ENCODE data around the gene SKIC8.
A peak's percentile ranks its signal among the peaks of the same experiment; 100 is the strongest.

SKIC8 gene

DNA sequence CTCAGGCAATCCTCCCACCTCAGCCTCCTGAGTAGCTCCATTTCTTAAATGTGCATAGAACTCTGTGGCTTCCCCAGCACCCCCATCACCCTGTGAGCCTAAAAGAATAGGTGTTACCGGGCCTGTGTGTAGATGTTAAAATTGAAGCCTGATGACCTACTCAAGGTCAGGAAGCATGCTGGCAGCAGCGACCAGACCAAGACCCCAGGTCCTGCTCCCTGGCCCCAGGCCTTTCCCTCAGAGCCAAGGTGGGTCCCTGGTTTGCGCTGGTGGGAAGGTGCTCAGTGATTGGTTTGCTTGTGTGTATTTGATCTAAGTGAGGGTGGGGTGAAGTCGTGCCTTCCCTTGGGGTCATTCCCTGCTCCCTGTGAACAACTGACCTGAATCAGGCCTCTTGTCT is 22.4 kb upstream of the SKIC8 start:
- DNase-seq (ENCODE audit: low read depth), result no peak

DNA sequence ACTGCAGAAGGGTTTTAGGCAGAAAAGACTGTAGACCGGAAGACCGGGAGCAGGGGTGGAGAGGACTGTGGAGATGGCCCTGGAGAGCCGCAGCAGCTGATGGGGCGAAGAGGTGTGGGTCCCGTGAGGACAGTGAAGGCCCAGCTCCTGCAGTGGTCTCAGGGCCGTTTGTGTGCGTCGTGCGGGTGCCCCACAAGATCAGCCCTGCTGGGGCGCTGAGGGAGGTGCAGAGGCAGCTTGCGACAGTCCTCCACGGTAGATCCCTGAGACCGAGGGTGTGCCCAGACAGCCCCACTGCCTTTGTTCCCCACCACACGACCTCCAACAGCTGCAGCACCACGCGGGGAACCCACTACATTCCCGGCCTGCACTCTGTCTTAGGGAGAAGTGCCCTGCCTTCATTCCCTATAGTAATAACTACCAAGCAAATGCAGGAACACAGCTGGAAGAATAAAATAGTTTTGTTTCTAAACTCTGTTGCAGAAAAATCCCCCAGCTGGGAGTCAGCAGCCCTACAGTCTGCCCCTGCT is 21.7 kb upstream of the SKIC8 start:
- no peak for DNase-seq (ENCODE audit: low read depth)

DNA sequence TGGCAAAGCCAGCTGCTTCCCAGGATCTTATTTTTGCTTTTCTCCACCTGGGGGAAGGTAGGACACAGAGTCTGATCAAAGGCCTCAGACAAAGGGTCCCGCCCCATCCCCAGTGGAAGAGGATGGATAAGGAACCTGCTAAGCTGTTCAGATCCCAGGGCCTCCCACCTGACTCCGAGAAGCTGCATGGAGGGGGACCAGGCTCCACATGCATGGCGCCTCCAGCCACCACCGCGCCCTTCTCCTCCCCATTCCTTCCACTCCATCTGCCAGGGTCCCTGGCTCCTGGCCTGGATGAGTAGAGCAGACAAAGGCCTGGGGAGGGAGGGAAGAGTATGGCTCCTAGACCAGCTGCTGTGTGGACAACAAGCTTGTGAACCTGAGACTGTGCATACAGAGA is 20.8 kb upstream of the SKIC8 start:
- DNase-seq (ENCODE audit: low read depth), result no peak

DNA sequence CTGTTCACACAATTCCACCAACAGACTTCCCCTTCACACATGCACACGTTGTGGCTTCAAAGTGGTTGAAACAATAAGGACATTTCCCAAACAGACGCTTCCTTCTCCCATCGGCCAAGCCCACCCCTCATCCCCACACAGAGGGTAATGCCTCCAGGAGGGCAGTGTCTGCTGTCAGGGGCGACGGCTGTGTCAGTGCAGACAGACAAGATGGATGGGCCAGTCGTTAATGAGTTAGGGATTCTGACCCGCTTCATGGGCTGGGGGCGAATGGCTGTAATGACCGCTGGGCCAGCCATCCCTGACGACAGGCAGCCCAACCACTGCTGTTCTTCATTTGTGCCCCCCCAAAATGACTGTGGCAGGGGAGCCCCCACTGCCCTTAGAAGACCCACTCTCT is 20.2 kb upstream of the SKIC8 start:
- no peak for DNase-seq (ENCODE audit: low read depth)

DNA sequence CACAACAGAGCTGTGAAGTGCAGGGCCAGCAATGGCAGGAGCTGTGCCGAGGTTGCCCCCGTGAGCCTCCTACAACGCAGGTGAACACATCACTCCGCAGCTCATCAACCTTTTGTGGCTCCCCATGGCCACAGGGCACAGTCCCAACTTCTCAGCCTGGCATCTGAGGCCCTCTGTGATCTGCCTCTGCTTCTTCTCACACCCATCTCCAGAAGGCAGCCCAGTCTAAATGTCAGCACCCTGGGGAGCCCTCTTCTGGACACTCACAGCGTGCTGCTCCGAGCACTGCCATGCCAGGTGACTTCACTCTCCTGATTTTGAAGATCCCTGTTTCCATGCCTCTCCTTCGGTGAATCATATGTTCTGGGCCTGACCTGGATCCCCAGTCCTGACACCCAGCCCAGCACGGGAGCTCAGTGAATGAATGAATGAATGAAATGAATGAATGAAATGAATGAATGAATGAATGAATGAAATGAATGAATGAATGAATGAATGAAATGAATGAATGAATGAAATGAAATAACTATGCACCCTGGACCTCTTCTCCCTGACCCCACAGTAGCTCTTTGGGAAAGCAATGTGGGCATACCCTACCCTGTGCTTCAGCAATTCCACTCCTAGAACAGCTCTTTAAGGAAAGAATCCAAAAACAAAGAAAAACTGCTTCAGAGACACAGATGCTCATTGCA is 17.9 kb upstream of the SKIC8 start:
- DNase-seq (ENCODE audit: low read depth), result no peak

DNA sequence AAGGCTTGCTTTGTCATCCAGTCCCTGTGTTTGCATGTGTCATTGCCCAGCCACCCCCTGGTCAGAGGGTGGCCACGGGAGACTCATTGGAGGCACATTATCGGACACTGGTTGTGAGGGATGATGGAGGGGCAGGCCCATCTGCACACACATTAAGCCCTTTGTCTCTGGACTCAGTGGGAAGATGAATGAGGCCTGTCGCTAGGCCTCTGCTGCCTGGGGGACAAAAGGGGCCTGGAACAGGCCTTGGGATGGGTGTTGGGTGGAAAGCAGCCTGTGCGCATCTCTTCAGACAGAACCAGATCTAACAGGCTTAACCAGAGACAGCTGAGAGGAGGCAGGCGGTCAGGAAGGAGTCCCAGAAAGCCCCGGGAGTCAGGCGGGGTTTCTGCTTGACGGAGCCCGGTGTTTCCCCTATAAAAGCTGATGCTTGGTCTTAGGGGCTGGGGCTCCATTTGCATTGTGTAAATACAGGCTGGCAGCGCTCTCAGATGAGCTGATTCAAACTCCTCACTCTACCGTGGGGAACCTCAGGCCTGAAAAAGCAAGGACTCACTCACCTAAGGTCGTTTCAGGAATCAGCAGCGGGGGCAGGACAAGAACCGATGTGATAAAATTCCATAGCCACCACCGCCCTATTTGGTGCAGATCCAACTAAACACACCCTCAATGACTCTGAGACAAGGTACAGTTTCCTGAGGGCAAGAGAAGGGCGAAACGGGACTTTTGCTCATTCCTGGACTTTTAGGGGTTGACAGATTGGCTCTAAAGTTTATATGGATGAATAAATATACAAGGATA is 17.1 kb upstream of the SKIC8 start:
- DNase-seq (ENCODE audit: low read depth), result no peak

DNA sequence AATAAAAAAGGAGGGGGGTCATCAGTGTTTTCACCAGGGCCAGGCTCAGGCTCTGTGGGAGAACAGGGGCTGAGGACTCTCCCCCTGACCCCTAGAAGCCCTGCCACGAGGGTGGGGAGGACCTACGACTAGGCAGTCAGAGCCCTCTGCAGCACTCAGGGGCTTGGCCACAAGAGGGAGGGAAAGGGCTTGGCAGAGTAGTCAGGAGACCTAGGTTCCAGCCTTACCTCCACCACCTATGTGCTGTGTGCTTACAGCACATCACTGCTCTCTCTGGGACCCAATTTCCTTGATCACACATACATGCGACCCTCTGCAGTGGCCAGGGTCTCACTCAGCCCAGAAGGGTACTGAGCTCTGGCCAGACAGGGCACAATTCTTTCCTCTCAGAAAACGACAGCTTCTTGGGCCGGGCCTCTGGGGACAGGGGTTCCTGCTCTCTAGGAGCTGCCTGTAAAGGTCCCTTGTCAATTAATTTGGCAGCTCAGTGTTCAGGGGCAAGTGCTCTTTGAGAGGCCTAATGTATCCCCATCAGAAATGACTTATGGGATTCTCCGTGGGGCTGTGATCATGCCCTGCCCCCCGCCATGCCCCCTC is 16.4 kb upstream of the SKIC8 start:
- no peak for DNase-seq (ENCODE audit: low read depth)

DNA sequence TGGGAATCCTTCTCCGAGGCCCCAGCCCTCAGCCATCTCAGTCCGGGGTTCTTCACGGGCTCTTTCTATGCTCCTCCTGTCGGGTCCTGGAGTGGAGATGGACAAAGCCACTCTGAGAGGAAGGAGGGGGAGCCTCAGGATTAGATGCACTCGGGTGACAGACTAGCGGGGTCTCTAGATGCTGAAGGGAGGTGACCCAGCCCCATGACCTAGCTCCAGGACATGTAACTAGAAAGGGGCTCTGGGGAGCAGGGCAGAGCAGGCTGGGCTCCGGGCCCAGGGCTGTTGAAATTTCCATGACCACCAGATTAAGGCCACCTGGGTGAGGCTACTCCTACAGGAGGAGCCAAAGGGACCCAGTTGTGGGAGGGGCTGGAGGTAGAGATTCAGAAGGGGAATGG is 14.8 kb upstream of the SKIC8 start:
- DNase-seq (ENCODE audit: low read depth), result no peak

DNA sequence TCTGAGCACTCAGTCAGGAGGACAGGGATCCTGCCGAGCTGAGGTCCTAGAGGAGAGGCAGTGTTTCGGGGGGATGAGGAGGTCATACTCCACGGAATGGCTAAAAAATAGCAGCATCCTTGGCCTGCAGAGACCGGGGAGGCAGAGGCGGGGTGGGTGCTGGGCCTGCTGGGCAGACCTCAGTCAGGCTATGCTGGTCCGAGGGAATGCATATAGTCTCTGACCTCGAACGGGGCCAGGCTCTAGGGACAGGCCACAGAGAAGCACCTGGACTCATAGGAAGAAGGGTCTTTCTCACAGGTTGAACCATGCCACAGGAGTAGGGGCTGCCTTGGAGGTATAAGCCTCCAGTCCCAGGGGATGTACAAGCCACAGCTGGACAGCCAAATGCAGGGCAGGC is 14.0 kb upstream of the SKIC8 start:
- DNase-seq (ENCODE audit: low read depth), result no peak

DNA sequence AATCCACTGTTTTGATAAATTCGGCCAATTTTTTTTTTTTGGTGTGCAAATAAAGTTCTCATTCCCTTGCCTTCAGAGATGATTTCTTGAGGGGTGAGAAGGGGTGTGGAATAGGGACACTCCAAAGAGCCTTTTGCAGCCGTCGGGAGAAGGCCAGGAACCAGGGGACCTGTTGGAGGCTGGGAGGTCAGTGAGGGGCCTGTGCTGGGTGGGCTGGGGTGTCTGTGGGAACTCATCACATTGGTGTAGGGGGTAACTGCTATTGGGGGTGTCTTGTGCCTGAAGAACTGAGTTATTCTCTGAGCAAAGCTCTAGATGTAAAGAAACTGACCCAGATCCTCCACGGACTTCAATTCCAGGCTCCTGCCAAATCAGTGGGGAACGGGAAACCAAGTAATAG is 13.5 kb upstream of the SKIC8 start:
- DNase-seq (ENCODE audit: low read depth), result no peak

DNA sequence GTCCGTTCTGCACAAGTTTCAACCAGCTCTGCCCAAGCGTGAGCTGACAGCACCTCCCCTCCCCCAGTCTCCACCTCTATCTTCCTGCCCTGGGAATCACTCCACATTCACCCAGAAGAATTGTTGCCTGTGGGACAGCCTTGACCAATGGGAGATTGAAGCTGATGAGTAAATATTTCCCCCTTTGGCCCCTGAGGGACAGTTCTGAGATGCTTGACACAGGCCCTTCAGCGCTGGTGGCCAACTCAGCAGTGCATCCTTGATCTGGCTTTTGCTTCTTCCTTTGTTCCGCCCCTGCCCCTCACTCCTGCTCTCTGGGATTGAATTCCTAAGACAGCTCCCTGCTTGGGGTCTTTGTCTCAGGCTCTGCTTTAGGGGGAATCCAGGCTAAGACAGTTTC is 13.1 kb upstream of the SKIC8 start:
- DNase-seq (ENCODE audit: low read depth), result no peak

DNA sequence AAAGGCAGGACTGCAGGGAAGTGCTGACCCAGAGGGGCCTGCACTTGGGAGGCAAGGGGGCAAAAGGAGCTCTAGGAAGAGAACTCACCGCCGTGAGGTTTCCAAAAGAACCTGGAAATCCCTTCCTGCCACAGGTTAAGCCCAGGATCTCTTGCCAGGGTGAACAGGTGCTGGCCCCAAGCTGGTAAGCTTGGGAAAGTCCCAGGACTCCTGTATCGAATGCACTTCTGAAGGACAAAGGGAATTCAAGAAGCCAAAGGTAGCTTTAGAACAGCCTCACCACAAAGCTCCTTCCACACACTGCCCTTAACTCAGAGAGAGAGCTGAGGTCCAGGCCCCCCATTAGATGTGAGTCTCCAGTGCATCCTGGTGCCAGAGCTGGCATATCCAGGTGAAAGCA is 11.9 kb upstream of the SKIC8 start:
- no peak for DNase-seq (ENCODE audit: low read depth)

DNA sequence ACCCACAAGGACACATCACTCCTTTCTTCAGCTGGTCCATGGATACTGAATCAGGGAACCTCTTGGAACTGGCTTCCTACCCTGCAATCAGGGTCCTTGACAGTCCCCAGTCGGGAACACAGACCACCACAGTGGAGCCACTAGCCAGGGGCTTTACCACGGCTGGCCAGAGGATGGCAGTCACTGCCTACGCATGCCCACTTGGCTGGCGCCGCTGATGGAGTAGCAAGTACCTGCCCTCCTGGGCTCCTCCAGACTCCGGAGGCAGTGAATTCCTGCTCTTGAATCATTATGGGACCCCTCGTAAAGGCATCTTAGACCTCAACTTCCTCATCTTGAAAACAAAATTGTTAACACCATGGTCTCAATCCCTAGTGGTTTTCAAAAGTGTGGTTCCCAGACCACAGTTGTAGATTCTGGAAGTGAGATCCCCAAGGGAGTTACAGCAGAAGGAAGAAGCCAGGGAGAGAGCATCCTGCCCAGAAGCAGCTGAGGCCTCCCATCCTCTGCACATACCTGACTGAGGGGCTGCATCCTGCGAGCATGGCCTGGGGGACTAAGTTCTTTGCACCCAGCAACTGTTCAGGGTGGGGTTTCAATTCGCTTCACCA is 9.1 kb upstream of the SKIC8 start:
- DNase-seq (ENCODE audit: low read depth), result peak; percentile 33

DNA sequence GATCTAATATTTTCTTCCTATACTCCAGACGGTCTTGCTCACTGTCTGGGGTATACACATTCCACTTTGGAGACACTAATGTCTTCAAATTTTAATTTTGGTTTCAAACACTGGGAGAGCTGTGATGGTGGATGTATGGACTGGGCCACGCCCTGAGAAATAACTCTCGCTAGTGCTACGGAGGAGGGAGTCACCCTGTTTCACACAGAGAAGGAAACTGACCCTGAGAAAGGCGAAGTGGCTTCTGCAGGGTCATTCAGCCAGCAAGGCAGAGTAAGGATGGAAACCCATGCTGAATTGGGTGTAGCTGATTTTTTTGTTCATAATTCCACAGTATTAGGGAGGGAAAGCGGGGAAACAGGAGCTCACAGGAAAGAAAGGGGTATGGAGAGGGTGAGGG is 8.6 kb upstream of the SKIC8 start:
- DNase-seq (ENCODE audit: low read depth), result no peak

DNA sequence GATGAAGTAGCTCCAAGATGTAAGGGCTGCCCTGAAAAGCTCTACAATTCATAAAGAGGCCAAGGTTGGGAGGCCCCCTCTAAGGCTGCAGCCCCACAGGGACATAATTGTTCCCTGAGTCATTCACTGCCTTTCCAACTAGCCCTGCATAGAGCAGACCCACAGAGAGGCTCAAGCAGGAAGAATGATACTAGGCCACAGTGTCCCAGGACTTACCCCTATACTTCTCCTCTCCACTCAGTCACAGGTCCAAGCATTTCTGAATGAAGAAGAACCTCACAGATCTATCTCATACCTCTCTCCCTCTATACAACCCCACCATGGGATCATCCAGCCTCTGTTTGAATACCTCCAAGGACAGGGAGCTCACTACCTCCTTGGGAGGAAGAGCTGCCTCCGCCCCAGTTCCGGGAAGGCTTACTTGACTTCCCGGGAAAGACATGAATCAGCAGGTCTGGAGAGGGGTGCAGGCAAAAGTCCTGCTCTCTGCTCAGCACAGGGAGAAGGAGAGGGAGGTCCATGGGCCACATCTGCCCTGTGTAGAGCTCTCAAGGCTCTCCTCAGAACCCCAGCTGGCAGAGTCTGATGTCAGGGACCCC is 6.9 kb upstream of the SKIC8 start:
- DNase-seq (ENCODE audit: low read depth), result no peak

DNA sequence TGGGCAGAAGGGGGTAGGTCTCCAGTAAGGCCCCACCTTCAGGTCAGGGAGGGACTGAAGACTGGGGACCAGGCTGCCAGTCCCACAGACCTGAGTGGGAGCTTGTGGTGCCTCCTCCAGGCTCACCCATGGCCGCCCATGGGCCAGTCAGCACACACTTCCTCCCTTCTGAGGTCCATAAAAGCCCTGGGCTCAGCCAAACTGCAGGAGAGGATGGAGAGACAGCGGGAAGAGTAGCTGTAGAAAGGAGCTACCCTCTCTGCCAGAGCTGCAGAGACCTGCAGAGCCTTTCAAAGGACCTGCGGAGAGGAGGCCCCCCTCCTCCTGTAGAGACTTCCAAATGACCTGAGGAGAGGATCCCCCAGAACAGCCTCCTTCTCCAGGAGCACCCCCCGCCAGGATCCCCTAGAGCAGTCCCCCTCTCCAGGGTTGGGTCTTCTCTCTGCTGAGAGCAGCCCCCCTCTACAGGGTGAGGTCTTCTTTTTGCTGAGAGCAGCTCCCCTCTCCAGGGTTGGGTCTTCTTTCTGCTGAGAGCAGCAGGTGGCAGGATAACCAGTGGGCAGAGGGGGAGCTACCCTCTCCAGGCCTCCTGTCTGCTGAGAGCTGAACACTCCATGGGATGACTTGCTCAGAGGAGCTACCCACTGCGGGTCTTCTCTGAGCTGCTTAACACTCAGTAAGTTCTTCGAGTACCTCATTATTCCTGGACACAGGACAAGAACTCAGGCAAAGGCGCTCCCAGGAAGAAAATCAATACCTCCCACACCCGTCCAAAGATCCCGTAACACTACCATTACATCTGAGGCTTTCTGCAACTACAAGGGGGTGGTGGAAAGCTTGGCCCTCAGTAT is 5.0 kb upstream of the SKIC8 start:
- no peak for DNase-seq (ENCODE audit: low read depth)

DNA sequence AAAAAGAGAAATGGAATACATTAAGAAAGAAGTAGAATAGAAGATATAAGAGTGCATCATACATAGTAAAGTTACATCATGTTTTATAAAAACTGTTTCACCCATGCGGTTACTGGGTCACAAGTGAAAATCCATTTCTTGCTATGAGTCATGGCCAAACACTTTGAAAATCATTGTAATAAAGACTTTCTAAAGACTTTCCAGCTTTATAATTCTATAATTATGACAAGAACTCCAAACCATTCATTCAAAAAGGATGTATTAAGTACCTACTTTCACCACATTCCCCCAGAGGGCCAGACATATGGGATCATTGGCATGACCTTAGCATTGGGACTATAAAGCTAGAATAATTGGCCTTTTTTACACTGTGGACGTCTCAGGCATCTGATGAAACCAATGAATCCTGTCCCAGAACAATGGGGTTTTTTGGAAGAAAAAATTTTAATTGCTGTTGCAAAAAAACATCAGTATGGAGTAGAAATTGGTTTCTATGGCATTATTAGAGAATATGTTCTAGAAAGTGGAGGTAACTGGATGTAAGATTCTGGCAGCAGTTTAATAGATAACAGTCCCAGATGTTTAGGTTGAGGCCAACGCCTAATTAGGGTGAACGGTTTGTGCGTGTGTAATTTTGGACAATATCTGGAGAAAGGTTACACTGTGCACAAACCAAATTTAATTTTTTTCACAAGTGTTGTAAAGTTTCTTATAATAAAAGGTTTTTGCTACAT is 3.3 kb upstream of the SKIC8 start:
- no peak for DNase-seq (ENCODE audit: low read depth)

DNA sequence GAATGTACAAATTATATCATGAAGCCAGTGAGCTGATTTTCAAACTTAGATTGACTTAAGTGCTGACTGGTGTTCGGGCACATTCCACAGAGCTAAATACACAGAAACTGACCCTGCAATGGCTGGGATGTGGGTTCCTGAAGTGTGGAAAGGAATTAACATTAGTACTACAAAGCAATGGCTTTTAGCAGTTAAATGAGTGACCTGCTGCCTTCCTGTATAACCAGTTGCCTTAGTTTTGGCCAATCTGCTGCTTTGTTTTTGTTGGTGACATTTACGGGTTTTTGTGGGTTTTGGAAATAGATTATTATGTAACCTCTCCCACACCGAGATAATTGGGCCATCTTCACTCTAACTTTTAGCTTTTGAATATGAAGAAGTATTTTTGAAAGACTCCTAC is 2.4 kb upstream of the SKIC8 start:
- DNase-seq (ENCODE audit: low read depth), result no peak

DNA sequence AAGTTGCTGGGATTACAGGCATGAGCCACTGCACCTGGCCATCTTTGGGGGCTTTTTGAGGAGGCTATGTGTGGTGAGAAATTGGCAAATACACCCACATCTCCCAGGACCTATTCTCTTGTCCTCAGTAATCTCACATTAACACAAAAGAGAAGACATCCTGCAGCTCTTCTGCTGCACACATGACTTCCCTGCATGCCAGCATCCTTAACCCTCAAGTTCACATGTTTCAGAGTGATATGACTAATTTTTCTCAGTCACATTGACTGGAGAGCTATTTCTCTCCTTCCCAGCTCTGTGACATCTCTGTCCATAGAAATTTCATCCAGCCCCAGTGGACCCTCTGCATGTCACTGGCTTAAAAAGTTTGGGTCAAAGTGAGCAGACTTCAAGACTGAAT is 1.9 kb upstream of the SKIC8 start:
- DNase-seq (ENCODE audit: low read depth), result no peak

DNA sequence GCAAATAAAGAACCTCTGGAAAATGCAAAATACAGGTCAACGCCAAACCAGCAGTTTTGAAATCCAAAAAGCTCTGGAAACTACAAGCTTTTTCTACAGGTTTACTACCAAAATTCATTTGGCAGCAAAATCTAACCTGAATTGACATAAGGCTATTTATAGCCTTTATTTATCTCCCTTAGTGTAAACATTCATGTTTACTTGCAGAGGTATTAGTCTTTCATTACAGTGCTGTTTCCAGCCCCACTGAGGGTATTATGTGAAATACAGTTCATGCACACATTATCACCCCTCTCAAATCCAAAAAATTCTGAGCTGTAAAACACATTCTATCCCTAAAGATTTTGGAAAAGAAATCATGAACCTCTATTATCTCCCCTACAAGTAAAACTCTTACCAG is 7.2 kb downstream of the SKIC8 start:
- no peak for DNase-seq (ENCODE audit: low read depth)

DNA sequence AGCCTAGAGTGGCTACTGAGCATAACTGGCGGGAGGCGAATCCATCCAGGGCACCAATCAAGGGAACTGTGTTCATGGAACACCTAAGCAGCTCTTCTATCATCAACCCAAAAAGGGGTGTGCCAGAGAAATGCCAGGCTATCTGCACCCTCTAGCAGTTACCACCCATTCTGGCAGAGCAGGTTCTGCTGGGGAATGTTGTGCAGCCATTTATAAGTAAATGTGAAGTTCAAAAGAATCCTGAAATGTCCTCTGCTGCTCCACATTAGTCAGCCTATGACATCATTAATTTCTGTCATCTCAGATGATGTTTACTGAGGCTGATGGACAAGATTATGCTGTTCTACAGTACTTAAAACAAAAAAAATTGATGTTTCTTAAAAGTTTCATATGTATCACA is 7.7 kb downstream of the SKIC8 start:
- DNase-seq (ENCODE audit: low read depth), result no peak
